ENCODE measurements around the gene ICE2. TPM values are rescaled to one million over a fixed set of nuclear protein-coding genes. Genes with fewer than 3 reads are reported as not detected.

Gene ICE2
- total and polyA plus RNA-seq, 2 experiments from 2014 or later = 64.2 to 64.3 TPM

- no peak for TF ChIP-seq STAT1 (IDR thresholded peaks at IDR 0.05; ENCODE audit: unreplicated experiment)
- TF ChIP-seq JUNB (IDR thresholded peaks at IDR 0.05; ENCODE audit: unreplicated experiment) = no peak
- no peak for TF ChIP-seq ETS1 (IDR thresholded peaks at IDR 0.05)
Observed at GRCh38 chr15:60406513-60407414, 72.2 kb downstream of the ICE2 start (continued).

- Histone ChIP-seq H4K20me1 (replicated peaks; ENCODE audit: insufficient read depth) (no peaks in the 10 kb centered on the region), H3K9me2 (ENCODE audit: insufficient read depth) (no peaks in the 10 kb centered on the region), H3K27me3 (ENCODE audit: insufficient read depth) (no peaks in the 10 kb centered on the region), H3F3A (replicated peaks; ENCODE audit: low read depth) (no peaks in the 10 kb centered on the region), H3K36me3 (ENCODE audit: insufficient read depth) (no peaks in the 10 kb centered on the region), H3K27ac (ENCODE audit: low read depth) (no peak overlapping the region), H3K4me1 (ENCODE audit: insufficient read depth) (peaks cover 7% of the 10 kb centered on the region), H3K4me3 (no peak overlapping the region), H2AFZ (no peak overlapping the region), H3K4me2 (no peak overlapping the region), H3K79me2 (replicated peaks; ENCODE audit: insufficient read depth) (no peaks in the 10 kb centered on the region)
- H3K4me1 Mint-ChIP-seq = peaks cover 13% of the 10 kb centered on the region
- H3K4me3 Mint-ChIP-seq = no peak overlapping the region
- peaks cover 7% of the 10 kb centered on the region for H3K27me3 Mint-ChIP-seq (ENCODE audit: insufficient read depth, low read depth, poor library complexity)
- no peak overlapping the region for H3K27ac Mint-ChIP-seq
- DNase-seq (ENCODE audit: low spot score) = no peak
- no peaks in the 10 kb centered on the region for H3K9me3 Mint-ChIP-seq
- no peaks in the 10 kb centered on the region for H3K36me3 Mint-ChIP-seq (ENCODE audit: low read depth)
- TF ChIP-seq, protein P1, sequence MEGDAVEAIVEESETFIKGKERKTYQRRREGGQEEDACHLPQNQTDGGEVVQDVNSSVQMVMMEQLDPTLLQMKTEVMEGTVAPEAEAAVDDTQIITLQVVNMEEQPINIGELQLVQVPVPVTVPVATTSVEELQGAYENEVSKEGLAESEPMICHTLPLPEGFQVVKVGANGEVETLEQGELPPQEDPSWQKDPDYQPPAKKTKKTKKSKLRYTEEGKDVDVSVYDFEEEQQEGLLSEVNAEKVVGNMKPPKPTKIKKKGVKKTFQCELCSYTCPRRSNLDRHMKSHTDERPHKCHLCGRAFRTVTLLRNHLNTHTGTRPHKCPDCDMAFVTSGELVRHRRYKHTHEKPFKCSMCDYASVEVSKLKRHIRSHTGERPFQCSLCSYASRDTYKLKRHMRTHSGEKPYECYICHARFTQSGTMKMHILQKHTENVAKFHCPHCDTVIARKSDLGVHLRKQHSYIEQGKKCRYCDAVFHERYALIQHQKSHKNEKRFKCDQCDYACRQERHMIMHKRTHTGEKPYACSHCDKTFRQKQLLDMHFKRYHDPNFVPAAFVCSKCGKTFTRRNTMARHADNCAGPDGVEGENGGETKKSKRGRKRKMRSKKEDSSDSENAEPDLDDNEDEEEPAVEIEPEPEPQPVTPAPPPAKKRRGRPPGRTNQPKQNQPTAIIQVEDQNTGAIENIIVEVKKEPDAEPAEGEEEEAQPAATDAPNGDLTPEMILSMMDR (conservative IDR thresholded peaks at IDR 0.05; ENCODE audit: low read depth in 2 of 2) = no peak
- TF ChIP-seq NANOG (IDR thresholded peaks at IDR 0.05; ENCODE audit: borderline replicate concordance) (no peak), EZH2 (IDR thresholded peaks at IDR 0.05; ENCODE audit: low read depth, unreplicated experiment) (no peak), ZNF114 (CRISPR knock-in tag; IDR thresholded peaks at IDR 0.05) (no peak), STAT1 (IDR thresholded peaks at IDR 0.05; ENCODE audit: unreplicated experiment) (no peak), JUNB (IDR thresholded peaks at IDR 0.05; ENCODE audit: unreplicated experiment) (no peak), ZNF331 (CRISPR knock-in tag; IDR thresholded peaks at IDR 0.05; ENCODE audit: low read depth) (no peak), EZH2phosphoT487 (IDR thresholded peaks at IDR 0.05; ENCODE audit: unreplicated experiment) (no peak)
- TF ChIP-seq, protein P2, sequence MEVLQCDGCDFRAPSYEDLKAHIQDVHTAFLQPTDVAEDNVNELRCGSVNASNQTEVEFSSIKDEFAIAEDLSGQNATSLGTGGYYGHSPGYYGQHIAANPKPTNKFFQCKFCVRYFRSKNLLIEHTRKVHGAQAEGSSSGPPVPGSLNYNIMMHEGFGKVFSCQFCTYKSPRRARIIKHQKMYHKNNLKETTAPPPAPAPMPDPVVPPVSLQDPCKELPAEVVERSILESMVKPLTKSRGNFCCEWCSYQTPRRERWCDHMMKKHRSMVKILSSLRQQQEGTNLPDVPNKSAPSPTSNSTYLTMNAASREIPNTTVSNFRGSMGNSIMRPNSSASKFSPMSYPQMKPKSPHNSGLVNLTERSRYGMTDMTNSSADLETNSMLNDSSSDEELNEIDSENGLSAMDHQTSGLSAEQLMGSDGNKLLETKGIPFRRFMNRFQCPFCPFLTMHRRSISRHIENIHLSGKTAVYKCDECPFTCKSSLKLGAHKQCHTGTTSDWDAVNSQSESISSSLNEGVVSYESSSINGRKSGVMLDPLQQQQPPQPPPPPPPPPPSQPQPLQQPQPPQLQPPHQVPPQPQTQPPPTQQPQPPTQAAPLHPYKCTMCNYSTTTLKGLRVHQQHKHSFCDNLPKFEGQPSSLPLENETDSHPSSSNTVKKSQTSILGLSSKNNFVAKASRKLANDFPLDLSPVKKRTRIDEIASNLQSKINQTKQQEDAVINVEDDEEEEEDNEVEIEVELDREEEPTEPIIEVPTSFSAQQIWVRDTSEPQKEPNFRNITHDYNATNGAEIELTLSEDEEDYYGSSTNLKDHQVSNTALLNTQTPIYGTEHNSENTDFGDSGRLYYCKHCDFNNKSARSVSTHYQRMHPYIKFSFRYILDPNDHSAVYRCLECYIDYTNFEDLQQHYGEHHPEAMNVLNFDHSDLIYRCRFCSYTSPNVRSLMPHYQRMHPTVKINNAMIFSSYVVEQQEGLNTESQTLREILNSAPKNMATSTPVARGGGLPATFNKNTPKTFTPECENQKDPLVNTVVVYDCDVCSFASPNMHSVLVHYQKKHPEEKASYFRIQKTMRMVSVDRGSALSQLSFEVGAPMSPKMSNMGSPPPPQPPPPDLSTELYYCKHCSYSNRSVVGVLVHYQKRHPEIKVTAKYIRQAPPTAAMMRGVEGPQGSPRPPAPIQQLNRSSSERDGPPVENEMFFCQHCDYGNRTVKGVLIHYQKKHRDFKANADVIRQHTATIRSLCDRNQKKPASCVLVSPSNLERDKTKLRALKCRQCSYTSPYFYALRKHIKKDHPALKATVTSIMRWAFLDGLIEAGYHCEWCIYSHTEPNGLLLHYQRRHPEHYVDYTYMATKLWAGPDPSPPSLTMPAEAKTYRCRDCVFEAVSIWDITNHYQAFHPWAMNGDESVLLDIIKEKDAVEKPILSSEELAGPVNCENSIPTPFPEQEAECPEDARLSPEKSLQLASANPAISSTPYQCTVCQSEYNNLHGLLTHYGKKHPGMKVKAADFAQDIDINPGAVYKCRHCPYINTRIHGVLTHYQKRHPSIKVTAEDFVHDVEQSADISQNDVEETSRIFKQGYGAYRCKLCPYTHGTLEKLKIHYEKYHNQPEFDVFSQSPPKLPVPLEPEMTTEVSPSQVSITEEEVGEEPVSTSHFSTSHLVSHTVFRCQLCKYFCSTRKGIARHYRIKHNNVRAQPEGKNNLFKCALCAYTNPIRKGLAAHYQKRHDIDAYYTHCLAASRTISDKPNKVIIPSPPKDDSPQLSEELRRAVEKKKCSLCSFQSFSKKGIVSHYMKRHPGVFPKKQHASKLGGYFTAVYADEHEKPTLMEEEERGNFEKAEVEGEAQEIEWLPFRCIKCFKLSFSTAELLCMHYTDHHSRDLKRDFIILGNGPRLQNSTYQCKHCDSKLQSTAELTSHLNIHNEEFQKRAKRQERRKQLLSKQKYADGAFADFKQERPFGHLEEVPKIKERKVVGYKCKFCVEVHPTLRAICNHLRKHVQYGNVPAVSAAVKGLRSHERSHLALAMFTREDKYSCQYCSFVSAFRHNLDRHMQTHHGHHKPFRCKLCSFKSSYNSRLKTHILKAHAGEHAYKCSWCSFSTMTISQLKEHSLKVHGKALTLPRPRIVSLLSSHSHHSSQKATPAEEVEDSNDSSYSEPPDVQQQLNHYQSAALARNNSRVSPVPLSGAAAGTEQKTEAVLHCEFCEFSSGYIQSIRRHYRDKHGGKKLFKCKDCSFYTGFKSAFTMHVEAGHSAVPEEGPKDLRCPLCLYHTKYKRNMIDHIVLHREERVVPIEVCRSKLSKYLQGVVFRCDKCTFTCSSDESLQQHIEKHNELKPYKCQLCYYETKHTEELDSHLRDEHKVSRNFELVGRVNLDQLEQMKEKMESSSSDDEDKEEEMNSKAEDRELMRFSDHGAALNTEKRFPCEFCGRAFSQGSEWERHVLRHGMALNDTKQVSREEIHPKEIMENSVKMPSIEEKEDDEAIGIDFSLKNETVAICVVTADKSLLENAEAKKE (CRISPR knock-in tag; IDR thresholded peaks at IDR 0.05) = no peak
- TF ChIP-seq, protein P3, sequence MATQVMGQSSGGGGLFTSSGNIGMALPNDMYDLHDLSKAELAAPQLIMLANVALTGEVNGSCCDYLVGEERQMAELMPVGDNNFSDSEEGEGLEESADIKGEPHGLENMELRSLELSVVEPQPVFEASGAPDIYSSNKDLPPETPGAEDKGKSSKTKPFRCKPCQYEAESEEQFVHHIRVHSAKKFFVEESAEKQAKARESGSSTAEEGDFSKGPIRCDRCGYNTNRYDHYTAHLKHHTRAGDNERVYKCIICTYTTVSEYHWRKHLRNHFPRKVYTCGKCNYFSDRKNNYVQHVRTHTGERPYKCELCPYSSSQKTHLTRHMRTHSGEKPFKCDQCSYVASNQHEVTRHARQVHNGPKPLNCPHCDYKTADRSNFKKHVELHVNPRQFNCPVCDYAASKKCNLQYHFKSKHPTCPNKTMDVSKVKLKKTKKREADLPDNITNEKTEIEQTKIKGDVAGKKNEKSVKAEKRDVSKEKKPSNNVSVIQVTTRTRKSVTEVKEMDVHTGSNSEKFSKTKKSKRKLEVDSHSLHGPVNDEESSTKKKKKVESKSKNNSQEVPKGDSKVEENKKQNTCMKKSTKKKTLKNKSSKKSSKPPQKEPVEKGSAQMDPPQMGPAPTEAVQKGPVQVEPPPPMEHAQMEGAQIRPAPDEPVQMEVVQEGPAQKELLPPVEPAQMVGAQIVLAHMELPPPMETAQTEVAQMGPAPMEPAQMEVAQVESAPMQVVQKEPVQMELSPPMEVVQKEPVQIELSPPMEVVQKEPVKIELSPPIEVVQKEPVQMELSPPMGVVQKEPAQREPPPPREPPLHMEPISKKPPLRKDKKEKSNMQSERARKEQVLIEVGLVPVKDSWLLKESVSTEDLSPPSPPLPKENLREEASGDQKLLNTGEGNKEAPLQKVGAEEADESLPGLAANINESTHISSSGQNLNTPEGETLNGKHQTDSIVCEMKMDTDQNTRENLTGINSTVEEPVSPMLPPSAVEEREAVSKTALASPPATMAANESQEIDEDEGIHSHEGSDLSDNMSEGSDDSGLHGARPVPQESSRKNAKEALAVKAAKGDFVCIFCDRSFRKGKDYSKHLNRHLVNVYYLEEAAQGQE (IDR thresholded peaks at IDR 0.05; ENCODE audit: unreplicated experiment) = no peak
- no peak for ATAC-seq
Observed at GRCh38 chr15:60405399-60405798, 73.5 kb downstream of the ICE2 start.

Measured in GM23338 (cell line).